ENCODE results near the gene EVC2.
"Not testable (repeated sequence)": the region's sequence is repeated elsewhere in the genome, so short reads cannot be mapped to it uniquely, and the experiment has no call there.

EVC2 gene

GRCh38 chr4:5618051-5618960, 90.1 kb downstream of the EVC2 start:
- DNase-seq: no peak

DNA sequence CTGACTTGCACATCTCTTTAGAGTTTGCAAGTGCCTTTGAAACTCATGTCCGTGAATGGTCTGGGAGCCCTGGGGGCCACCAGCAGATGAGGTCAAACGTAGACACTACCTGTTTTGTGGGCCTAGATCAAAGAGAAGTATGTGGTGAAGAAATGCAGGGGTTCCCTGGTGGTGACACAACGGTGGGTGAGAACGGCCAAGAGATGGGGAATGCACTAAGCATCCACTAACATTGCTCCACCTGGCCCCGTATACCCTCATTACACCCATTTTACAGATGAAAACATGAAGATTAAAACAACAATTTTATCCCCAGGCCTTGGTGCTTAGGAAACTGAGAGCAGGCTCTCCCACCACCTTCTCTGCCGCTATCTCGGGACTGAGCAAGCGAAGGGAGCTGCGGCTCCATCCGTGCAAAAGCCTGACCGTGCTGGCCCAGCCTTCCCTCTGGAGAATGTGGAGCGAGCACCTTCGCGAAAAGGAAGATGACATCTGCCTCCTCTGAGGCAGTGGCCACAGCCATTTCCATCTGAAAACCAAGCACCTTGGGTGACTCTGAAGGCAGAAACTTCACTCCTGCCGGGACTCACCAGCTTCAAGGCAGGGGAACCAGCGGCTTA, 91.9 kb downstream of the EVC2 start:
- DNase-seq: no peak

DNA sequence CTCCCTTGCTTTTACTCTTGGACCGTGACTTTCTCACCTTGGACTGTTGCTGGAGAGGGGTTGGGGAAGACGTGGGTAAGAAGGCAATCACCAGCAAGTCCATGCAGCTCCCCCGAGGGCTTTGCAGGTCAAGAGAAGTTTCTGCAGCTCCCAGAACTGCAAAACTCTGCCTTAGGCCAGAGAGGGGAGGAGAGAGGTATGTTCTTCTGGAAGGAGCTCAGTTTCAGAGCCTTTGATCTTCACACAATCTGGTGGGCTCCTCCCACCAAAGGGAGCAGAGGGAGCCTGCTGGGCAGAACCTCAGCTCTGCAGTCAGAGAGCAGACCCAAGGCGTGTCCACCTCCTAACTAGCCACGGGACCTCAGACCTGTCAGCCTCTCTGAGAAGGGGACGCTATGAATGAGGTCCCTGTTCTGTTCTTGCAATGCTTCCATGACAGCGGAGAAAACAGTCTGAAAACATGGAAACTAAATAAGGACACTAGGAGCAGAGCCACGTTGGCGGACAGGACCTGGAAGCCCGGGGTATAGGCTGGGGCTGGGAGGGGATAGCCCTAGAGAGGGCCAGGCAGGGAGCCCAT, 92.8 kb downstream of the EVC2 start:
- no peak for DNase-seq

- no peak for DNase-seq
Observed at GRCh38 chr4:5611750-5612149, 96.6 kb downstream of the EVC2 start.

DNA sequence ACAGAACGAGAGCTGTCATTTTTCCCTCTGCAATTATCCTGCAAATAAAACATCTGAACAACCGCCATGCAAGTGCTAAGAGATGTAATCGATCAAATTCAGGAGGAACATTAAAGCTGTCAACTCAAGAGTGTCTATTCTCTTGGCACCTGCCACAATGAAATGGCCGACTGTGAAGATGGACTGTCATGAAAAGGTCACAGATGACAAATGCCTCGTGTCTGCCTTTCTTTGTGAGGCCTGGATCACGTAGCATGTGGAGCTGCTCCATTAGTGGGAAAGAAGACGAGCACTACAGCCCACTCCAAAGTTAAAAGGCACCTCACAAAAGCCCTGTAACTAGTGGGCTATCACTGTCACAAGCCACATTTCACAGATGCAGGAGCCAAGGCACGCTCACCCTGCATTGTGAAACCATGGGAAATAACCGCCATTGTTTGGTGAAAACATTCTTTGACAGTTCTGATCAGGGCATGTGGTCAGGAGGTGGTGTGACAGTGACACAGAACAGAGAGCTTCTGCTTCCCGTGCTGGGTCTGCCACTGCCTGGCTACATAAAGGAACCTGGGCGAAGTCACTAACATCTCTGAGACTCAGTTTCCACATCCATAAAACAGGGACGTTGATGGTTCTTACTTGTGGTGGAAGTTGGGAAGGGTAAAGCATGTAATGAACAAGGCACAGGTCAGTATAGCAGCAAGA, 98.9 kb downstream of the EVC2 start:
- DNase-seq: no peak

- DNase-seq: not testable (repeated sequence)
Observed at GRCh38 chr4:5593828-5594227, 114.5 kb downstream of the EVC2 start.

GRCh38 chr4:5592272-5592671, 116.1 kb downstream of the EVC2 start:
- DNase-seq: no peak

DNA sequence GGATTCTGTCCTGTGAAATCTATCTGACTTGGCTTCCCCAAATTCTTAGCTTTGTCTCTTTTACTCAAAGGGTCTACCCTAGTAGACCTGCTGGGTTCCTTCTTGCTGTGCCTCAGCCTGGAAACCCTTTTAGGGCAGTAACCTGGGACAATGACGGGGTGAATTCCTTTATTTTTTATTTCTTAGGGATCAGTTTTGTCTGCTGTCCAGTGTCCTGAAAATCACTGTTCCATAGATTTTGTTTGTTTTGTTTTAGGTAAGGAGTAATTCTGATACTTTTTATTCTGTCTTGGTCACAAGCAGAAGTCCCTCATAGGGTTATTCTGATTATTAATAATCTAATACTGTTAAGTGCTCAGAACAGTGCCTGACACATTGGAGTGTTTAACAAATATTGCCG, 118.9 kb downstream of the EVC2 start:
- DNase-seq: no peak

DNA sequence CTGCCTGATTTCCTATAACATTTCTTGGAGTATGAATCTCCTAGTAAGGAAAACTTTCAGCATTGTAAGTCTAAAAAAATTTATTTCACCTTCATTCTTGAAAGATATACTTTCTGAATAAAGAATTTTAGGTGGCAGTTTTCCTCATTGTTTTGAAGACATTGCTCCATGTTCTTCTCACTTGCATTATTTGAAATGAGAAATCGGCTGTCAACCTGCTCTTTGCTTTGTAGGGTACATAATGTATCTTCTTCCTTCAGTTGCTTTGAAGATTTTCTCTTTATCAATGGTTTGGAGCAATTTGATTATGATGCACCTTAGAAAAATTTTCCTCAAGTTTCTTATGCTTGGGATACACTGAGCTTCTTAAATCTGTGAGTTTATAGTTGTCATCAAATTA, 120.3 kb downstream of the EVC2 start:
- DNase-seq: no peak

GRCh38 chr4:5575941-5576340, 132.4 kb downstream of the EVC2 start:
- DNase-seq: no peak

GRCh38 chr4:5574386-5574785, 134.0 kb downstream of the EVC2 start:
- DNase-seq: no peak

GRCh38 chr4:5573965-5574364, 134.4 kb downstream of the EVC2 start:
- DNase-seq: no peak

- DNase-seq: no peak
Observed at GRCh38 chr4:5572751-5573150, 135.6 kb downstream of the EVC2 start.

- no peak for DNase-seq
Observed at GRCh38 chr4:5572114-5572513, 136.2 kb downstream of the EVC2 start.

DNA sequence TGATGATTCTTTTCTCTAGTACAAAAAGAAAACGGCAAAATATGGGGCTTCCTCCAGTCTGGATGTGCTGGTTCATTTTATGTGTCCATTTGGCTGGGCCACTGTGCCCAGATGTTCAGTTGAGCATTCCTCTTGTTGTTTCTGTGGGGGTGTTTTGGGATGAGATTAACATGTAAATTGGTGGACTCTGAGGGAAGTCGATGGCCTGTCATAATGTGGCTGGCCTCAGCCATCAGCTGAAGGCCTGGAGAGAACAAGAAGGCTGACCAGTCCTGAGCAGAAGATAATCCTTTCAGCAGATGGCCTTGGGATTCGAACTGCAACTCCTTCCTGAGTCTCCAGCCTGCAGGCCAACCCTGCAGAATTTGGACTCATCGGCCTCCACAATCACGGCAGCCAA, 136.7 kb downstream of the EVC2 start:
- no peak for DNase-seq

- DNase-seq: no peak
Observed at GRCh38 chr4:5569451-5569850, 138.9 kb downstream of the EVC2 start.

DNA sequence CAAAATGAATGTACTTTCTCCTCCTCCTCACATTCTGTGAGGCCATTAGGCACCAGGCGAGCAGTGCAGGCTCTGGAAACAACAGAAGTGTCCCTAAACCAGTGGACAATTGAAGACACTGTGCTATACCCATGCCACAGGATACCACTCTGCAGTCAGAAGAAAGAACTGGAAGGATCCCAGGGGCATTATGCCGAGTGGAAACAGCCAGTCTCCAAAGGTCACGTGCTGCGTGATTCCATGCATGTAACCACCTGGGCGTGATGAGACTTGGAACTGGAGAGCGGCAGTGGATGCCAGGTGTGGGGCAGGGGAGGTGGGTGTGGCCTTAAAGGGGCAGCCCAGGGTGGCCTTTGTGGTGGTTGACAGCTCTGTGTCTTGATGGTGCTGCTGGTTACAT, 139.4 kb downstream of the EVC2 start:
- DNase-seq: no peak

- DNase-seq: no peak
Observed at GRCh38 chr4:5568336-5568735, 140.0 kb downstream of the EVC2 start.

DNA sequence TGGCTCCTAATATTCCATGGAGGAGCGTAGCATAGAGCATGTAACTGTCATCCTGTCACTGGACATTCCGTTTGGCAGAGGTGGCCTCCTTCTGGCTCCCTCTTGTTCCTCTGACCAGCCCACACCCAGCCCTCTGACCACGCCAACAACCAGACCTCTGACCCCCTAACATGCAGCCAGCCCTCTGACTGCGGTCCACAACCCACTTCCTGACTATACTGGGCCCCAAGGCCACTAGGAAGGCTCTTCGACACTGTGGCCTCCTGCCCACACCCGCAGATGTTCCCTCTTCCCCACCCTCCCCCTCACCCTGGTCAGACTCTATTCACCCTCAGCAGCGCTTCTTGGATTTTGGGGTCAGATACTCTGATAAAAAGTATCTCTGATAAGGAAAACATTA, 141.4 kb downstream of the EVC2 start:
- no peak for DNase-seq

GRCh38 chr4:5566526-5566925, 141.8 kb downstream of the EVC2 start:
- DNase-seq: no peak

- no peak for DNase-seq
Observed at GRCh38 chr4:5563856-5564255, 144.5 kb downstream of the EVC2 start.

GRCh38 chr4:5562476-5562875, 145.9 kb downstream of the EVC2 start:
- DNase-seq: no peak

DNA sequence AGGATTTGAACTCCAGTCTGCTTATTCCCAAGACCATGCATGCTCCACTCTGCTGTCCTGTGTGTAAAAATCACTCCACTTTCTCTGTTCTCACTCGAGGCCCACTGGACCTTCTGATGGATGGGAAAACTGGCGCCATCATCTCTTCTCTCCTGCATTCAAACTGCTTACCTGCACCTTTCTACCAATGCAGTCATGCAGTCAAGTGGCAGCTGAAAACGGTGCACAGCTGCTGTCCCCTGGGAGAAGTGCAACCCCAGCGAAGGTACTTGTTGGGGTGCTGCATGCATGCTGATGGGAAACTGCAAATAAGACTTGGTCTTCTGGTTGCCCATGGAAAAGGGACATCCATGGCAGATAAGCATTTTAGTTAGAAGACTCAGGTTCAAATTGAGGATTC, 147.1 kb downstream of the EVC2 start:
- DNase-seq: no peak

- DNase-seq: no peak
Observed at GRCh38 chr4:5558502-5558901, 149.9 kb downstream of the EVC2 start.

Data from NCI-H2081 treated with DMSO at 0.1 percent for 48 hours (cell line).